T-helper 1 cell treated with Interleukin-12 subunit alpha and Interleukin-12 subunit beta and Interleukin-4 antibody, amounts not matched to agents 30 ng/mL and 1 ng/mL, for 36 hours (primary cell): ENCODE measurements around the gene CPXCR1. TPM values are rescaled to one million over a fixed set of nuclear protein-coding genes. Genes with fewer than 3 reads are reported as not detected.
"Not testable (repeated sequence)": the region's sequence is repeated elsewhere in the genome, so short reads cannot be mapped to it uniquely, and the experiment has no call there.

ENCODE experiments used
- intact Hi-C: fragments of 100-400 bp; cut with micrococcal nuclease; formaldehyde crosslinking; loops from one replicate; pipeline ENCODE4 v1.15.1; 2024
- total RNA-seq: library from RNA; stranded (reverse); gene quantifications from 2 replicates; pipeline ENCODE4 v1.2.3, GENCODE V29; 2022

The CPXCR1 gene
- total RNA-seq = not detected in 2 replicates

DNA sequence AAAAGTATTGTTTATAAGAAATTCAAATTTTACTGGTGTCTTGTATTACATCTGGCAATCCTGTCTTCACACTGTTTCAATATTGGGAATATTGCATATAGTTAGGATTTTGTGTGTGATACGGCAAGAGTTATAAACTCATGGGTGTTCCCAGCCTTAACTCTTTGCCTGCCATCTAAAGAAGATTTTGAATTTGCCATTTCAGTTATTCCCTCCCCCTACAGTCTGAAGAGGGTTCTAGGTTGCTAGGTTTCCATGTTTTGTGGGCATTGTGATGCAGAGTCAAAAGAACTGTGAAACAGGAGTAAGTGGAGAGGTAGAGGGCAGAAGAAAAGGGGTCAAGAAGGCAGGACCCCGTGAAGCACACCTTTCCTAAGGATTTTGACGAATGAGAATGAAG is at the start of gene CPXCR1:
TSS of gene CPXCR1 (plus strand) at position 301 of the 400 bp plus-strand sequence. CDS start 6,190 bp downstream, outside the sequence.
- intact Hi-C loops = no loop called here

GRCh38 chrX:88735835-88736234 is 11.2 kb upstream of the CPXCR1 start:
- intact Hi-C loops = no loop called here

- intact Hi-C loops = not testable (repeated sequence)
Observed at GRCh38 chrX:88746215-88746614, 810 bp upstream of the CPXCR1 start.

DNA sequence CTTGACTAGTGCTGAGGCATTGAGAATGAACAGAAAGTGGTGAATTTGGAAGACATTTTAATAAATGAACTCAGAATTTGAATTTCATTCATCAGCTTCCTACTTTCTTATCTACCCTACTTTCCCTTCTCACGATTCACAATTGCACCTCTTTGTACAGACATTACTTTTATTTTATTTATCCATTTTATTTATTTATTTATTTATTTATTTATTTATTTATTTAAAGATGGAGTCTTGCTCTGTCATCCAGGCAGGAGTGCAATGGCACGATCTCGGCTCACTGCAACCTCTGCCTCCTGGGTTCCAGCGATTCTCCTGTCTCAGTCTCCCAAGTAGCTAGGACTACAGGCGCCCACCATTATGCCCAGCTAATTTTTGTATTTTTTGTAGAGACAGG is 5.3 kb downstream of the CPXCR1 start:
- intact Hi-C loops = not testable (repeated sequence)

DNA sequence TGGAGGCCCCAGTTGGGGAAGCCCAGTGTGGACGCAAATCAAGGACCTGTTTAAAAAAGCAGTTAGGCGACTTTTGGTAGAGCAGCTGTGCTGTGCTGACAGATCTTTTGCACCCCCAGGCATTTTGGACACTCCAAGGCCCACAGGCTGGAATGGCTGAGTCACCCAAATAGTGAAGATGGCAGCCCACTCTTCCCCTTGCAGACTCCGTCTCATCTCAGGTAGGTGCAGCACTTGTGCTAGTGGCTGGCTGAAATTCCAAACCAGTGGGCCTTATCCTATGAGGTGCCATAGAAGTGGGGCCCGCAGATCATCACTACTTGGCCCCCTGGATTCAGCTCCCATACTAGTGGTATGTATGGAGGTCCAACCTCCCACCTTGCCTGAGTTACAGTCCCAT is 42.8 kb downstream of the CPXCR1 start:
- intact Hi-C loops = no loop called here
